DND-41 (cell line): ENCODE results near the gene SCLY.

Source experiments
- ATAC-seq: fragments of 200-7000 bp; cut with Tn5 transposase; 3 replicates; pipeline ENCODE4 v1.9.1; 2021; ENCODE audit warnings: low read depth; ENCODE audit not compliant: insufficient read depth
- DNase-seq: peaks from one replicate; pipeline ENCODE4 v3.0.0-alpha.2; 2020
- H2AFZ ChIP-seq: 2 replicates; pipeline ENCODE4 v1.6.0; 2012; ENCODE audit warnings: low read depth, low read length
- H3K27ac ChIP-seq: 2 replicates; pipeline ENCODE4 v1.5.1; 2012; ENCODE audit warnings: low read length, inconsistent platforms
- H3K27me3 ChIP-seq: fragments of 200-600 bp; sonication (generic); 2 replicates; pipeline ENCODE4 v1.6.0; 2012; ENCODE audit warnings: low read length, mild to moderate bottlenecking, inconsistent platforms; ENCODE audit not compliant: insufficient read depth, poor library complexity
- H3K36me3 ChIP-seq: 2 replicates; pipeline ENCODE4 v1.5.1; 2012; ENCODE audit warnings: low read length, inconsistent platforms; ENCODE audit not compliant: insufficient read depth
- H3K4me1 ChIP-seq: 2 replicates; pipeline ENCODE4 v1.5.1; 2012; ENCODE audit warnings: mild to moderate bottlenecking, low read length; ENCODE audit not compliant: insufficient read depth
- H3K4me2 ChIP-seq: 2 replicates; pipeline ENCODE4 v1.6.0; 2012; ENCODE audit warnings: mild to moderate bottlenecking, moderate library complexity, low read length, inconsistent platforms; ENCODE audit not compliant: insufficient read depth
- H3K4me3 ChIP-seq, 2 experiments: fragments of 200-600 bp in 1 of 2; shearing (Covaris generic) in 1 of 2; 2 replicates each; pipeline ENCODE4 v1.5.1; 2012 to 2016; ENCODE audit warnings: inconsistent platforms in 2 of 2, low read length in 2 of 2, mild to moderate bottlenecking in 2 of 2, low read depth in 1 of 2, moderate library complexity in 1 of 2
- H3K79me2 ChIP-seq: 2 replicates; pipeline ENCODE4 v1.6.0; 2012; ENCODE audit warnings: low read length, inconsistent platforms; ENCODE audit not compliant: insufficient read depth
- H3K9ac ChIP-seq: 2 replicates; pipeline ENCODE4 v1.6.0; 2012; ENCODE audit warnings: low read depth, mild to moderate bottlenecking, inconsistent platforms, low read length, moderate library complexity
- H3K9me3 ChIP-seq: 2 replicates; pipeline ENCODE4 v1.5.1; 2012; ENCODE audit warnings: low read length, moderate library complexity, mild to moderate bottlenecking, inconsistent platforms; ENCODE audit not compliant: insufficient read depth, severe bottlenecking
- H4K20me1 ChIP-seq: 2 replicates; pipeline ENCODE4 v1.6.0; 2012; ENCODE audit warnings: low read length; ENCODE audit not compliant: insufficient read depth
- EZH2 ChIP-seq: IDR thresholded peaks from 3 replicates; pipeline ENCODE4 v1.6.1; 2012; ENCODE audit warnings: borderline replicate concordance, low read depth, mild to moderate bottlenecking, moderate library complexity, low read length, inconsistent platforms; ENCODE audit not compliant: severe bottlenecking
- TF ChIP-seq, protein P1 (sequence below): IDR thresholded peaks from 2 replicates; pipeline ENCODE4 v1.5.1; 2012; ENCODE audit warnings: borderline replicate concordance, low read length, moderate library complexity, mild to moderate bottlenecking; ENCODE audit not compliant: poor library complexity, severe bottlenecking; ENCODE audit errors: extremely low read depth

SCLY gene

DNA sequence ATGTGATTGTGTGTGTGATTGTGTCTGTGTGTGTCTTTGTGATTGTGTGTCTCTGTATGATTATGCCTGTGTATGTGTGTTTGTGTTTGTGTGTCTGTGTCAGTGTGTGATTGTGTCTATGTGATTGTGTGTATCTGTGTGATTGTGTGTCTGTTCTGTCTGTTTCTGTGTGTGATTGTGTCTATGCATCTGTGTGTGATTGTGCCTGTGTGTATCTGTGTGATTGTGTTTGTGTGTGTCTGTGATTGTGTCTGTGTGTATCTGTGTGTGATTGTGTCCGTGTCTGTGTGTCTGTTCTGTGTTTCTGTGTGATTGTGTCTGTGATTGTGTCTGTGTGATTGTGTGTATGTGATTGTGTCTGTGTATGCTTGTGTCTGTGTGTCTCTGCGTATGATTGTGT lies 65.5 kb downstream of the SCLY start:
- H3K27ac ChIP-seq, result no peak overlapping the region
- no peak for TF ChIP-seq EZH2
- TF ChIP-seq, protein P1, sequence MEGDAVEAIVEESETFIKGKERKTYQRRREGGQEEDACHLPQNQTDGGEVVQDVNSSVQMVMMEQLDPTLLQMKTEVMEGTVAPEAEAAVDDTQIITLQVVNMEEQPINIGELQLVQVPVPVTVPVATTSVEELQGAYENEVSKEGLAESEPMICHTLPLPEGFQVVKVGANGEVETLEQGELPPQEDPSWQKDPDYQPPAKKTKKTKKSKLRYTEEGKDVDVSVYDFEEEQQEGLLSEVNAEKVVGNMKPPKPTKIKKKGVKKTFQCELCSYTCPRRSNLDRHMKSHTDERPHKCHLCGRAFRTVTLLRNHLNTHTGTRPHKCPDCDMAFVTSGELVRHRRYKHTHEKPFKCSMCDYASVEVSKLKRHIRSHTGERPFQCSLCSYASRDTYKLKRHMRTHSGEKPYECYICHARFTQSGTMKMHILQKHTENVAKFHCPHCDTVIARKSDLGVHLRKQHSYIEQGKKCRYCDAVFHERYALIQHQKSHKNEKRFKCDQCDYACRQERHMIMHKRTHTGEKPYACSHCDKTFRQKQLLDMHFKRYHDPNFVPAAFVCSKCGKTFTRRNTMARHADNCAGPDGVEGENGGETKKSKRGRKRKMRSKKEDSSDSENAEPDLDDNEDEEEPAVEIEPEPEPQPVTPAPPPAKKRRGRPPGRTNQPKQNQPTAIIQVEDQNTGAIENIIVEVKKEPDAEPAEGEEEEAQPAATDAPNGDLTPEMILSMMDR, result no peak
- no peak for DNase-seq
- H3K4me1 ChIP-seq, result no peaks in the 10 kb centered on the region
- H3K4me3 ChIP-seq, result no peak overlapping the region
- no peak overlapping the region for H2AFZ ChIP-seq
- no peak overlapping the region for H3K4me2 ChIP-seq
- H3K9ac ChIP-seq, result no peak overlapping the region
- no peak for ATAC-seq
- no peaks in the 10 kb centered on the region for H3K36me3 ChIP-seq
- H4K20me1 ChIP-seq, result no peaks in the 10 kb centered on the region; the same call in 1 of the 2 replicates
- H3K27me3 ChIP-seq, result no peaks in the 10 kb centered on the region
- no peaks in the 10 kb centered on the region for H3K79me2 ChIP-seq
- H3K9me3 ChIP-seq, result no peaks in the 10 kb centered on the region

DNA sequence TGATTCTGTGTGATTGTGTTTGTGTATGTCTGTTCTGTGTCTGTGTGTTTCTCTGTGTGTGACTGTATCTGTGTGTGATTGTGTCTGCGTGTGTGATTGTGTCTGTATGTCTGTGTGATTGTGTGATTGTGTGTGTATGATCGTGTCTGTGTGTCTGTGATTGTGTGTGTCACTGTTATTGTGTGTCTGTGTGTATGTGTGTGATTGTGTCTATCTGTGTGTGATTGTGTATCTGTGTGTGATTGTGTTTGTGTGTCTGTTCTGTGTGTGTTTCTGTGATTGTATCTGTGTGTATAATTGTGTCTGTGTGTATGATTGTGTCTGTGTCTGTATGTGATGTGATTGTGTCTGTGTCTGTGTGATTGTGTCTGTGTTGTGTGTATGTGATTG lies 66.0 kb downstream of the SCLY start:
- Histone ChIP-seq H3K27me3 (no peaks in the 10 kb centered on the region), H4K20me1 (no peaks in the 10 kb centered on the region; the same call in 1 of the 2 replicates), H2AFZ (no peak overlapping the region), H3K4me2 (no peak overlapping the region), H3K4me1 (no peaks in the 10 kb centered on the region), H3K27ac (no peak overlapping the region), H3K9me3 (no peaks in the 10 kb centered on the region), H3K4me3 (no peak overlapping the region), H3K79me2 (no peaks in the 10 kb centered on the region), H3K36me3 (no peaks in the 10 kb centered on the region), H3K9ac (no peak overlapping the region)
- TF ChIP-seq, protein P1, result no peak
- no peak for ATAC-seq
- DNase-seq, result no peak

DNA sequence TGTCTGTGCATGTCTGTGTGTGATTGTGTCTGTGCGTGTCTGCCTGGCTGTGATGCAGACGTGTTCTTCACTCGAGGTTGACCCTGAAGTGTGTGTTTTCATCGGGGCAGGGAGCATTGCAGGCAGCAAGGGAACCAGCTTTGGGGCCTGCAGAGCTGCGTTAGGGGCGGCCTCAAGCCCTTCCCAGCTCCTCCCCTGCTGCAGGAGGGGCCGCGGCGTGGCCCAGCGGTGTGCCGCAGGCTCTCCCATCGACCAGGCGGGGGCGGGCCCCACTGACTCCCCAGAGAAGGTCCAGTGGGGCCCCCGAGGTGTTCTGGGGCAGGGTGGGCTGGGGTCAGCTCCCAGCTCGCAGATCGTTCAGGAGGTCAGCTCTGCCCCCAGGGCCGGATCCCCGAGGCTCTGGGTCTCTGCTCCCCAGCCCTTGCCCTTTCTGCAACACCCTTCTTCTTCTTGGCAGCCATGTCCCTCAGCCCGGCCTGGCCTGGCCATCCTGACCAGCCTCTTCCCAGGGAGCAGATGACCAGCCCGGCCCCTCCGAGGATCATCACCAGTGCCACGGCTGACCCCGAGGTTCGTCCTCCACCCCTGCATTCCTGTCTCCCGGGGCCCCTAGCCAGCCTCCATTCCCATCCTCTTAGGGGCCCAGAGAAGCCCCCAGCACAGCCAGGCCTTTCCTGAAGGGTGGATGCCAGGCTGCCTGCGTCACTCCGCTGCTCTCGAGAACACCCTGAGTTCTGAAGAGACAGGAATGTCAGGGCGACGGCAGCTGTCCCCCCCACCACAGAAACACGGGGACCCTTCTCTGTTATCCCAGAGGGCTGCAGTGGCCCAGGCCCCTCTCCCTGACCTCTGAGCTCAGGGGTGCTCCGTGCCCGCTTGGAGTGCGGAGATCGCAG lies 66.6 kb downstream of the SCLY start:
- no peaks in the 10 kb centered on the region for H3K79me2 ChIP-seq
- H3K4me3 ChIP-seq, result no peak overlapping the region
- H3K9me3 ChIP-seq, result no peaks in the 10 kb centered on the region
- no peak overlapping the region for H3K4me2 ChIP-seq
- no peak overlapping the region for H2AFZ ChIP-seq
- H3K4me1 ChIP-seq, result no peaks in the 10 kb centered on the region
- no peaks in the 10 kb centered on the region; the same call in 1 of the 2 replicates for H4K20me1 ChIP-seq
- no peak overlapping the region for H3K9ac ChIP-seq
- TF ChIP-seq EZH2, result no peak
- TF ChIP-seq, protein P1, result no peak
- H3K36me3 ChIP-seq, result no peaks in the 10 kb centered on the region
- ATAC-seq (peak; percentile 42; the same call in 1 of the 3 replicates), DNase-seq (no peak)
- H3K27me3 ChIP-seq, result no peaks in the 10 kb centered on the region
- H3K27ac ChIP-seq, result no peak overlapping the region
